GM12892 (cell line): ENCODE measurements around the gene PDXDC1.
"Not testable (repeated sequence)": the region's sequence is repeated elsewhere in the genome, so short reads cannot be mapped to it uniquely, and the experiment has no call there.

ENCODE experiments used
- POLR2A ChIP-seq: IDR thresholded peaks from 2 replicates; pipeline ENCODE4 v1.6.1; 2011; ENCODE audit warnings: low read depth, low read length, control low read depth
- POLR2AphosphoS5 ChIP-seq: IDR thresholded peaks from 2 replicates; pipeline ENCODE4 v1.6.1; 2011; ENCODE audit warnings: low read depth, low read length, control low read depth

DNA sequence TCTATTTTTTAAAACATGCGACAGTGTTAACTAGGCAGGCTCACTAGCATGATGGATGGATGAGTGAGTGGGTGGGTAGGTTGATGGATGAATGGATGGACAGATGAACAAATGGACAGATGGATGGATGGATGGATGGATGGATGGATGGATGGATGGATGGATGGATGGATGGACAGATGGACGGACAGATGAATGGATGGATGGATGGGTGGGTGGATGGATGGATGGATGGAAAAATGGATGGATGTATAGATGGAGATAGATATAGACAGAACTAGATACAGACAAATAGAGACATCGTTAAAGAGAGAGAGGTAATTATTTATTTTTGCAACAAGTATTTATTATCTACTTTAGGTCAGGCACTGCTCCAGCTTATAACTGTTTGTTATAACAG, 205.1 kb downstream of the PDXDC1 start:
- not testable (repeated sequence) for TF ChIP-seq POLR2A, POLR2AphosphoS5
